Neuronal stem cell (in vitro differentiated cells): Measurements from ENCODE around the gene METTL6.
"Not testable (repeated sequence)": the region's sequence is repeated elsewhere in the genome, so short reads cannot be mapped to it uniquely, and the experiment has no call there.

Source experiments
- DNase-seq: peaks from one replicate; pipeline ENCODE4 v3.0.0-alpha.2; 2013; ENCODE audit warnings: low spot score
- H2AFZ ChIP-seq: one replicate; pipeline ENCODE4 v1.6.1; 2013; ENCODE audit warnings: mild to moderate bottlenecking, low read length, inconsistent platforms
- H2AK5ac ChIP-seq: 2 replicates; pipeline ENCODE4 v1.6.1; 2013; ENCODE audit warnings: low read depth, mild to moderate bottlenecking, inconsistent platforms, low read length, moderate library complexity, mixed read lengths
- H2BK120ac ChIP-seq: 2 replicates; pipeline ENCODE4 v1.6.1; 2013; ENCODE audit warnings: low read depth, mild to moderate bottlenecking, inconsistent platforms, low read length, moderate library complexity, mixed read lengths
- H2BK12ac ChIP-seq: one replicate; pipeline ENCODE4 v1.6.1; 2013; ENCODE audit warnings: low read length, inconsistent platforms
- H2BK15ac ChIP-seq: 2 replicates; pipeline ENCODE4 v1.6.1; 2013; ENCODE audit warnings: mild to moderate bottlenecking, low read length, inconsistent platforms, mixed read lengths
- H2BK5ac ChIP-seq: one replicate; pipeline ENCODE4 v1.6.1; 2013; ENCODE audit warnings: inconsistent platforms, mild to moderate bottlenecking, low read length, moderate library complexity
- H3K14ac ChIP-seq: one replicate; pipeline ENCODE4 v1.6.1; 2013; ENCODE audit warnings: low read length, inconsistent platforms
- H3K18ac ChIP-seq: 2 replicates; pipeline ENCODE4 v1.6.1; 2013; ENCODE audit warnings: low read length, inconsistent platforms
- H3K23ac ChIP-seq: 2 replicates; pipeline ENCODE4 v1.6.1; 2013; ENCODE audit warnings: low read depth, mild to moderate bottlenecking, mixed read lengths, low read length, inconsistent platforms; ENCODE audit not compliant: poor library complexity
- H3K27ac ChIP-seq: replicated peaks from 3 replicates; pipeline ENCODE4 v1.5.1; 2013; ENCODE audit warnings: low read length, inconsistent platforms
- H3K27me3 ChIP-seq, 3 experiments: 2 replicates each; pipeline ENCODE4 v1.6.1; 2013; ENCODE audit warnings: low read length in 3 of 3, mild to moderate bottlenecking in 2 of 3, inconsistent platforms in 1 of 3, low read depth in 1 of 3, mixed read lengths in 1 of 3, moderate library complexity in 1 of 3; ENCODE audit not compliant: control insufficient read depth in 3 of 3, insufficient read depth in 3 of 3
- H3K36me3 ChIP-seq, 2 donors: replicated peaks in 1 of 2; 2 replicates each; pipeline ENCODE4 v1.6.1; 2013; ENCODE audit warnings: low read length in 2 of 2; ENCODE audit not compliant: control insufficient read depth in 2 of 2, insufficient read depth in 2 of 2
- H3K4ac ChIP-seq: 2 replicates; pipeline ENCODE4 v1.6.1; 2013; ENCODE audit warnings: inconsistent platforms, mild to moderate bottlenecking, low read length, moderate library complexity
- H3K4me1 ChIP-seq, 2 donors: 1 replicate in 1 of 2; 2 replicates in 1 of 2; pipeline ENCODE4 v1.6.1; 2013; ENCODE audit warnings: low read length in 2 of 2, low read depth in 1 of 2; ENCODE audit not compliant: control insufficient read depth in 2 of 2, insufficient read depth in 1 of 2
- H3K4me2 ChIP-seq: one replicate; pipeline ENCODE4 v1.6.1; 2013; ENCODE audit warnings: mild to moderate bottlenecking, low read length, inconsistent platforms; ENCODE audit not compliant: insufficient read depth, poor library complexity, severe bottlenecking
- H3K4me3 ChIP-seq, 2 donors: 2 replicates each; pipeline ENCODE4 v1.5.1; 2013; ENCODE audit warnings: low read length in 2 of 2, mild to moderate bottlenecking in 2 of 2, inconsistent platforms in 1 of 2, moderate library complexity in 1 of 2
- H3K79me1 ChIP-seq: one replicate; pipeline ENCODE4 v1.6.1; 2013; ENCODE audit warnings: low read depth, mild to moderate bottlenecking, inconsistent platforms, low read length, moderate library complexity
- H3K9ac ChIP-seq: one replicate; pipeline ENCODE4 v1.6.1; 2013; ENCODE audit warnings: mild to moderate bottlenecking, low read depth, low read length, inconsistent platforms; ENCODE audit not compliant: poor library complexity
- H3K9me3 ChIP-seq, 2 donors: replicated peaks in 1 of 2; 2 replicates each; pipeline versions ENCODE3 to v1.6.1; 2013; ENCODE audit warnings: low read length in 2 of 2, mild to moderate bottlenecking in 2 of 2, inconsistent platforms in 1 of 2, low read depth in 1 of 2, mixed read lengths in 1 of 2, moderate library complexity in 1 of 2; ENCODE audit not compliant: control insufficient read depth in 2 of 2, insufficient read depth in 1 of 2
- H4K8ac ChIP-seq: one replicate; pipeline ENCODE4 v1.6.1; 2013; ENCODE audit warnings: low read depth, mild to moderate bottlenecking, inconsistent platforms, low read length, moderate library complexity
- H4K91ac ChIP-seq: one replicate; pipeline ENCODE4 v1.6.1; 2013; ENCODE audit warnings: low read length, low read depth, mild to moderate bottlenecking, inconsistent platforms; ENCODE audit not compliant: poor library complexity
- WGBS, 2 donors: extraction: QIAGEN DNeasy Blood & Tissue Kit; methylation state at CpG; one replicate each; pipeline ENCODE4 v1.1.7; 2013; ENCODE audit warnings: missing lambda C conversion rate in 2 of 2, mixed read lengths in 1 of 2; ENCODE audit not compliant: insufficient read length in 2 of 2, insufficient replicate concordance in 1 of 2; ENCODE audit errors: extremely low coverage in 2 of 2; 5-methylcytosine and 5-hydroxymethylcytosine counted together

METTL6 gene

DNA sequence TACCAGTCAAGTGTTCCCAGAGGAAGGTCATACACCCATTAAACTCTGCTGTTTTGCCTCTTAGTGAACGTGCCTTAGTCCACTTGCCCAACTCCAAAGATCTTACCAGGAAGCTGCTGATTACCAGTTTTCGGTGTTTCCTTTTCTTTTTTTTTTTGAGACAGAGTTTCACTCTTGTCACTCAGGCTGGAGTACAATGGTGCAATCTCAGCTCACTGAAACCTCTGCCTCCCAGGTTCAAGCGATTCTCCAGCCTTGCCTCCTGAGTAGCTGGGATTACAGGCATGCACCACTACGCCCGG lies 40.7 kb downstream of the METTL6 start:
- H4K91ac ChIP-seq, H2AFZ ChIP-seq, H3K27me3 ChIP-seq, DNase-seq, H2BK120ac ChIP-seq, H4K8ac ChIP-seq, H3K14ac ChIP-seq, H3K23ac ChIP-seq, H2BK12ac ChIP-seq, H3K27ac ChIP-seq, H3K4me3 ChIP-seq, H3K4me2 ChIP-seq, H3K79me1 ChIP-seq, H3K36me3 ChIP-seq, H3K9ac ChIP-seq, H3K9me3 ChIP-seq, H3K18ac ChIP-seq, H3K4me1 ChIP-seq, H2BK15ac ChIP-seq, H3K4ac ChIP-seq, H2BK5ac ChIP-seq, H2AK5ac ChIP-seq: not testable (repeated sequence)
- no CpG with 5 or more reads among the region's 5 CpGs for WGBS, 2 donors

DNA sequence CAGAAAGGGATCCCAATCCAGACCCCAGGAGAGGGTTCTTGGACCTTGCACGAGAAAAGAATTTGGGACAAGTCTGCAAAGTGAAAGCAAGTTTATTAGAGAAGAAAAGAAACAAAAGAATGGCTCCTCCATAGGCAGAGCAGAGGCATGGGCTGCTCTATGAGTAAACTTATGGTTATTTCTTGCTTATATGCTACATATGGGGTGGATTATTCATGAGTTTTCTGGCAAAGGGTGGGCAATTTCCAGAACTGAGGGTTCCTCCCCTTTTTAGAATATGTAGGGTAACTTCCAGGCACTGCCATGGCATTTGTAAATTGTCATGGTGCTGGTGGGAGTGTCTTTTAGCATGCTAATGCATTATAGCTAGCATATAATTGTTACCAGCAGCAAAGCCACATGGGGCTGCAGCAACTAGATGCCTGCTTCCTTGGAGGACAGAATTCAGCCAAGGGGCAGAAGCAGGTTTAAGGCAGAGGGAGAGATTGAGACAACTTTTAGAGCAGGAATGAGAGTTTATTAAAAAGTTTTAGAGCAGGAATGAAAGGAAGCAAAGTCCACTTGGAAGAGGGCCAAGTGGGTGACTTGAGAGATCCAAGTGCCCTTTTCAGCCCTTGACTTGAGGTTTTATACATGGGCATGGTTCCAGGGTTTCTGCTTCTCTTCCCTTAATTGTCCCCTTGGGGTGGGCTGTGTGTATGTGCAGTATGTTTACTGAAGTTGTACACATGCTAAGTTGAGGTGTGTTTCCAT lies 41.3 kb downstream of the METTL6 start:
- DNase-seq, result no peak
- H4K8ac ChIP-seq, result no peak overlapping the region
- H3K4me3 ChIP-seq, result no peak overlapping the region
- no CpG with 5 or more reads among the region's 1 CpG for WGBS, 2 donors
- no peak overlapping the region for H3K4me2 ChIP-seq
- H3K14ac ChIP-seq, result no peak overlapping the region
- H3K9me3 ChIP-seq, result peaks cover 3 to 7% of the 10 kb centered on the region in 2 donors
- H3K79me1 ChIP-seq, result no peaks in the 10 kb centered on the region
- H3K23ac ChIP-seq, result no peak overlapping the region
- H2AK5ac ChIP-seq, result no peak overlapping the region
- H4K91ac ChIP-seq, result no peak overlapping the region
- no peak overlapping the region for H2BK120ac ChIP-seq
- peaks cover 0 to 1% of the 10 kb centered on the region in 2 donors for H3K36me3 ChIP-seq
- no peak overlapping the region for H2AFZ ChIP-seq
- H3K27ac ChIP-seq, result no peak overlapping the region
- no peak overlapping the region for H2BK12ac ChIP-seq
- no peak overlapping the region for H3K4ac ChIP-seq
- H2BK15ac ChIP-seq, result no peak overlapping the region
- H2BK5ac ChIP-seq, result no peak overlapping the region
- H3K27me3 ChIP-seq, result no peaks in the 10 kb centered on the region
- H3K18ac ChIP-seq, result no peak overlapping the region
- no peak overlapping the region for H3K9ac ChIP-seq
- no peaks in the 10 kb centered on the region for H3K4me1 ChIP-seq

DNA sequence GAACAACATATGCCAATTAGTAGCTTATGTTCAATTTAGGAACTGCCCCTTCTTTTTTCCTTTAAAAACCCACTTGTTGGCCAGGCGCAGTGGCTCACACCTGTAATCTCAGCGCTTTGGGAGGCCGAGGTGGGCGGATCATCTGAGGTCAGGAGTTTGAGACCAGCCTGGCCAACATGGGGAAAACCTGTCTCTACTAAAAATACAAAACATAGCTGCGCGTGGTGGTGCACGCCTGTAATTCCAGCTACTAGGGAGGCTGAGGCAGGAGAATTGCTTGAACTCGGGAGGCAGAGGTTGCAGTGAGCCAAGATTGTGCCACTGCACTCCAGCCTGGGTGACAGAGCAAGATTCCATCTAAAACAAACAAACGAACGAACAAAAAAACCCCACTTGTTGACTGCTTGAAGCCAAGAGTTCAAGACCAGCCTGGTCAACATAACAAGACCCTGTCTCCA lies 42.1 kb downstream of the METTL6 start:
- not testable (repeated sequence) for H2AFZ ChIP-seq, H4K8ac ChIP-seq, H3K9ac ChIP-seq, H3K4me1 ChIP-seq, H3K27ac ChIP-seq, H2AK5ac ChIP-seq, DNase-seq, H3K4ac ChIP-seq, H3K18ac ChIP-seq, H3K36me3 ChIP-seq, H3K27me3 ChIP-seq, H2BK5ac ChIP-seq, H3K79me1 ChIP-seq, H3K4me3 ChIP-seq, H2BK12ac ChIP-seq, H3K14ac ChIP-seq, H3K23ac ChIP-seq, H2BK120ac ChIP-seq, H3K9me3 ChIP-seq, H3K4me2 ChIP-seq, H2BK15ac ChIP-seq, H4K91ac ChIP-seq
- WGBS, 2 donors, result no CpG with 5 or more reads among the region's 10 CpGs

- H2AFZ ChIP-seq, result no peak overlapping the region
- WGBS, 2 donors, result no CpG with 5 or more reads among the region's 4 CpGs
- DNase-seq, result no peak
- no peak overlapping the region for H3K4me3 ChIP-seq
- no peak overlapping the region for H3K14ac ChIP-seq
- H4K8ac ChIP-seq, result no peak overlapping the region
- H3K27ac ChIP-seq, result no peak overlapping the region
- H3K18ac ChIP-seq, result no peak overlapping the region
- no peak overlapping the region for H2BK12ac ChIP-seq
- no peak overlapping the region for H3K4ac ChIP-seq
- no peak overlapping the region for H2BK15ac ChIP-seq
- H3K4me2 ChIP-seq, result no peak overlapping the region
- no peak overlapping the region for H3K23ac ChIP-seq
- H3K9me3 ChIP-seq, result peaks cover 3 to 7% of the 10 kb centered on the region in 2 donors
- no peak overlapping the region for H4K91ac ChIP-seq
- H3K27me3 ChIP-seq, result no peaks in the 10 kb centered on the region
- no peaks in the 10 kb centered on the region for H3K79me1 ChIP-seq
- no peak overlapping the region for H2BK120ac ChIP-seq
- no peak overlapping the region for H3K9ac ChIP-seq
- no peak overlapping the region for H2BK5ac ChIP-seq
- H3K4me1 ChIP-seq, result no peaks in the 10 kb centered on the region
- peaks cover 0 to 1% of the 10 kb centered on the region in 2 donors for H3K36me3 ChIP-seq
- H2AK5ac ChIP-seq, result no peak overlapping the region
Observed at GRCh38 chr3:15384510-15385237, 42.7 kb downstream of the METTL6 start.
